AG08395 (cell line): ENCODE results near the gene NXPE1.
"Not testable (repeated sequence)": the region's sequence is repeated elsewhere in the genome, so short reads cannot be mapped to it uniquely, and the experiment has no call there.

Experiments used
- DNase-seq: peaks from one replicate; pipeline ENCODE4 v3.0.0; 2012; ENCODE audit warnings: mixed read lengths, low spot score

The NXPE1 gene

GRCh38 chr11:114559425-114560310 is at the start of gene NXPE1:
NXPE1 (minus strand) TSS chr11:114559881; CDS start chr11:114551201, 8,680 bp downstream.
- no peak for DNase-seq

GRCh38 chr11:114609429-114609828 is 49.7 kb upstream of the NXPE1 start:
- DNase-seq, result no peak

- DNase-seq, result not testable (repeated sequence)
These were observed 48.9 kb upstream of the NXPE1 start for GRCh38 chr11:114608605-114609004.

- DNase-seq, result no peak
These were observed 48.2 kb upstream of the NXPE1 start for GRCh38 chr11:114607753-114608459.

GRCh38 chr11:114606802-114607075 is 47.1 kb upstream of the NXPE1 start:
- not testable (repeated sequence) for DNase-seq

GRCh38 chr11:114606003-114606801 is 46.5 kb upstream of the NXPE1 start:
- no peak for DNase-seq

GRCh38 chr11:114605370-114605769 is 45.7 kb upstream of the NXPE1 start:
- DNase-seq, result no peak

GRCh38 chr11:114604886-114605285 is 45.2 kb upstream of the NXPE1 start:
- no peak for DNase-seq

GRCh38 chr11:114604179-114604813 is 44.6 kb upstream of the NXPE1 start:
- no peak for DNase-seq

GRCh38 chr11:114603151-114603550 is 43.5 kb upstream of the NXPE1 start:
- not testable (repeated sequence) for DNase-seq

- DNase-seq, result no peak
These were observed 38.8 kb upstream of the NXPE1 start for GRCh38 chr11:114598461-114598860.

GRCh38 chr11:114596175-114596919 is 36.7 kb upstream of the NXPE1 start:
- no peak for DNase-seq

- DNase-seq, result no peak
These were observed 35.9 kb upstream of the NXPE1 start, which contains the start of gene NXPE4 for GRCh38 chr11:114595571-114595970. NXPE4 (minus strand) TSS chr11:114595786; CDS start chr11:114594759, 1,027 bp downstream.

GRCh38 chr11:114594703-114595102 is 35.0 kb upstream of the NXPE1 start:
- DNase-seq, result no peak

GRCh38 chr11:114587398-114587953 is 27.8 kb upstream of the NXPE1 start:
- DNase-seq, result no peak

GRCh38 chr11:114586797-114587196 is 27.1 kb upstream of the NXPE1 start:
- no peak for DNase-seq

- DNase-seq, result no peak
These were observed 12.0 kb upstream of the NXPE1 start for GRCh38 chr11:114571712-114572111.

- no peak for DNase-seq
These were observed 10.1 kb upstream of the NXPE1 start for GRCh38 chr11:114569801-114570200.

GRCh38 chr11:114566276-114566675 is 6.6 kb upstream of the NXPE1 start:
- DNase-seq, result no peak

- DNase-seq, result no peak
These were observed 5.2 kb upstream of the NXPE1 start for GRCh38 chr11:114564831-114565230.

- DNase-seq, result no peak
These were observed 3.4 kb upstream of the NXPE1 start for GRCh38 chr11:114563077-114563476.
